Sigmoid colon (tissue), 4 donors: ENCODE measurements around the gene TTC32.

Experiments
- CTCF ChIP-seq, 4 experiments: fragments of 450-650 bp in 3 of 4; fragments of 200-600 bp in 1 of 4; IDR thresholded peaks; one replicate each; pipeline ENCODE4 v1.5.1; 2016 to 2019; ENCODE audit warnings: antibody characterized with exemption in 4 of 4, mild to moderate bottlenecking in 3 of 4, moderate library complexity in 2 of 4
- EP300 ChIP-seq, 4 donors: sonication (generic); formaldehyde crosslinking; IDR thresholded peaks; one replicate each; pipeline ENCODE4 v1.6.1; 2017; ENCODE audit warnings: antibody characterized with exemption in 4 of 4
- POLR2AphosphoS5 ChIP-seq, 4 donors: sonication (generic); formaldehyde crosslinking; IDR thresholded peaks; one replicate each; pipeline ENCODE4 v1.6.1; 2017; ENCODE audit warnings: antibody characterized with exemption in 4 of 4

GRCh38 chr2:19883486-19883885 lies 18.3 kb downstream of the TTC32 start:
- TF ChIP-seq CTCF (IDR thresholded peaks at IDR 0.05) (no peak), POLR2AphosphoS5 (IDR thresholded peaks at IDR 0.05) (no peak), EP300 (IDR thresholded peaks at IDR 0.05) (no peak)
